Fibroblast of skin of left quadriceps (primary cell): Measurements from ENCODE around the gene OR2J3.
"Not testable (repeated sequence)": the region's sequence is repeated elsewhere in the genome, so short reads cannot be mapped to it uniquely, and the experiment has no call there.

Experiments used
- DNase-seq, 2 experiments: peaks; one replicate each; pipeline ENCODE4 v3.0.0-alpha.2; 2013; ENCODE audit warnings: low read depth in 2 of 2

The OR2J3 gene

DNA sequence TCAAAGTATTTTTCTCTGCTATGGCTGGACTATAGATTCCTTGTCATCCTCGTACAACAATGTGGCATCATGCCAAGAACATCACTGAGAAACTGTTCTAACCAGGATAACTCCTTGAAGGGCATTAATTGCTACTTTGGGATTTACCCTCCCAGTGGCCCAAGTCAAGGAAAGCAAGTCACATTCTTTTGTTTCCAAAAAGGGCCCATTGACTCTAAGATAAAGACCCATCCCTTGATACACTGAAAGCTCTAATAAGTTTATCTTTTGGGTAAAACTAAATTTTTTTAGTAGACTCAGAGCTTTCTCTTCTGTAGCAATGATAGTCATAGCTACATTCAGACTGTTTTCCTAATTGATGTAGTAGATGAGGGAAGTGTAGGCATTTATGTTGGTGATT lies at the start of gene OR2J3:
OR2J3 (plus strand) TSS at position 301 of the 400 bp plus-strand sequence. CDS start 3,833 bp downstream, outside the sequence.
- DNase-seq: no peak

GRCh38 chr6:29071831-29072723 lies 35.8 kb upstream of the OR2J3 start:
- DNase-seq: no peak

- no peak for DNase-seq
Observed at GRCh38 chr6:29079203-29079602, 28.7 kb upstream of the OR2J3 start.

GRCh38 chr6:29081312-29081711 lies 26.5 kb upstream of the OR2J3 start:
- DNase-seq: no peak

GRCh38 chr6:29082457-29082856 lies 25.4 kb upstream of the OR2J3 start:
- DNase-seq: no peak

GRCh38 chr6:29087213-29087612 lies 20.6 kb upstream of the OR2J3 start, which contains the start of gene OR2B3:
Gene OR2B3, minus strand, starts transcription at chr6:29087313. Its CDS starts 65 bp downstream, at chr6:29087248.
- no peak for DNase-seq

DNA sequence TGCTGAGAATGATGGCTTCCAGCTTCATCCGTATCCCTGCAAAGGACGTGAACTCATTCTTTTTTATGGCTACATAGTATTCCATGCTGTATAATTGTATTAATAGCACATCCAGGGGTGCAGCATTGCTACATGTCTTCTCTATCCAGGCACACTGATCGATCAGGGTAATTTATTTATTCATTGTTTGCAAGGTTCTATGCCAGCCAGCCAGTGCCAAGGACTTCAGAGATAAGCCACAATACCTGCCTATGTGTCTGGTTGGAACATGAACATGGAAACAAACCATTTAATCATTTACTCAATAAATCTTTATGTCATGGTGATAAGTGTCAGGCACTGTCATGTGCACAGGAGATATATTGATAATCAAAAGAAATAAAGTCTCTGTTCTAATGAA lies 14.9 kb upstream of the OR2J3 start:
- DNase-seq: no peak

- DNase-seq: no peak
Observed at GRCh38 chr6:29097803-29098202, 10.1 kb upstream of the OR2J3 start.

DNA sequence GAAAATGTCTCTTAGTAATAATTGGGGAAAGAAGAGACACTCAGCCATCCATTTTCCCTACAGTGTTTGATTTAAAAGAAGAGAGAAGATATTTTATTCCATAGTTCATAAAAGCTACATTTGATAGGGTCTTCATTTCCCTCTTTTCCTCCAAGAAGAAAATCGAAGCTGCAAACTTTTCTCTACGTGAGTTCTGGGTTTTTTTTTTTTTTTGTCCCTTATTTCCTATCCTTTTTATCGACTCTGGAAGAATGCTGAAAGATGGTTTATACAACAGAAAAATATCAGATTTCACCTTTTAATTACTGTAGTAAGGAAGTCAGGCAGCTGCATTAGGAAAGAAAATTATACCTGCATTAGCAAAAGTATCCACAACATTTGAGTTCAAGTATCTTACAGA lies 8.7 kb upstream of the OR2J3 start, which contains the start of gene OR2J1:
OR2J1 (plus strand) TSS at position 301 of the 400 bp plus-strand sequence. CDS start 1,453 bp downstream, outside the sequence.
- no peak for DNase-seq

DNA sequence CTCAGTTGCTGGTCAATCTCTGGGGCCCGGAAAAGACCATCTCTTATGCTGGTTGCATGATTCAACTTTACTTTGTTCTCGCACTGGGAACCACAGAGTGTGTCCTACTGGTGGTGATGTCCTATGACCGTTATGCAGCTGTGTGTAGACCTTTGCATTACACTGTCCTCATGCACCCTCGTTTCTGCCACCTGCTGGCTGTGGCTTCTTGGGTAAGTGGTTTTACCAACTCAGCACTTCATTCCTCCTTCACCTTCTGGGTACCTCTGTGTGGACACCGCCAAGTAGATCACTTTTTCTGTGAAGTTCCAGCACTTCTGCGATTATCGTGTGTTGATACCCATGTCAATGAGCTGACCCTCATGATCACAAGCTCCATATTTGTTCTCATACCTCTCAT lies 4.3 kb downstream of the OR2J3 start:
- no peak for DNase-seq

GRCh38 chr6:29114964-29115363 lies 7.1 kb downstream of the OR2J3 start:
- not testable (repeated sequence) for DNase-seq

DNA sequence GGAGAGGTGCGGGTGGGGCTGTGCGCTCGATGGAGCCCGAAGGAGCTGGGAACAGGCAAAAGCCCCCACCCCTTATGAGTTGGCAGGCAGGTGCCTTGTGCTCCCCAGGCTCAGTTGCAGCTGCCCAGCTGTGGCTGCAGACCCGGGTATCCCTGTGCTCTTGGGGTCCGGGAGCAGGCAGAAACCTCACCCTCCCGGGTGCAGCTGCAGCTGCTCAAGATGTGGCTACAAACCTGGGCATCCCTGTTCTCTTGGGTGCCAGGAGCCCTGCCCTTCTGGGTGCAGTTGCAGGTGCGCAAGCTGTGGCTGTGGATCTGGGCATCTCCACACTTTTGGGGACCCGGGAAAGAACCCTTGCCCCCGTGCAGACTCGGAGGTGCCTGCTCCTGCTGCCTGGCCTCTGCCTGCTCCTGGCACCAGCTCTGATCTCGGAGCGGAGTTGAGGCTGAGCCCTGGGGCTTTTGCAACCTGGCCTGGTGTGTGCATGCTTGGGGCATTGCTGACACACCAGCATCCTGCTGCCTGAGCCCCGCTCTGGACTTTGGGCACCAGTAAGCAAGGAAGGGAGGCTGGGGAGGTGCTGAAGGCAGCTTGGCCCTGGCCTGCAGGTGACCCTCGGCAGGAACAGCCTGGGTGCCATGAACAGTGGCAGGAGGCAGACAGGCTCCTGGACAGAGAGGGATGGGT lies 21.6 kb downstream of the OR2J3 start:
- DNase-seq: no peak

DNA sequence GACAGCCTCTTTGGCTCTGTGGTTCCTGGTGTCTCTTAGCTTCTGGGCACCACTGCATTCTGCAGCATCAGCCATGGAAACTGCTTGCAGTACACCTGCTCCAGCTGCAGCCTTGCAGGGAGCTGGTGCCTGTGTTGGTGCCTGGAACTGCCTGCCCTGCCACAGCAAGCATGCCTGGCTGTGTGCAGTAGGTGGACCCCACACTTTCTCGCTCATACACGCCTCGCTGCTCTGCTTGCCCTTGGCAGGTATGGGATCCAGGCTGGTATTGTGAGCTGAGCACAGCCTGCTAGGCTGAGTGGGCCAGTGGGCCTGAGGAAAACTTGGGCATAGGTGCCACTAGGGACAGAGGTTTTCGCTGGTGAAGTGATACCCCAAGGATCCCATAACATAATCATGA lies 22.8 kb downstream of the OR2J3 start:
- DNase-seq: no peak

DNA sequence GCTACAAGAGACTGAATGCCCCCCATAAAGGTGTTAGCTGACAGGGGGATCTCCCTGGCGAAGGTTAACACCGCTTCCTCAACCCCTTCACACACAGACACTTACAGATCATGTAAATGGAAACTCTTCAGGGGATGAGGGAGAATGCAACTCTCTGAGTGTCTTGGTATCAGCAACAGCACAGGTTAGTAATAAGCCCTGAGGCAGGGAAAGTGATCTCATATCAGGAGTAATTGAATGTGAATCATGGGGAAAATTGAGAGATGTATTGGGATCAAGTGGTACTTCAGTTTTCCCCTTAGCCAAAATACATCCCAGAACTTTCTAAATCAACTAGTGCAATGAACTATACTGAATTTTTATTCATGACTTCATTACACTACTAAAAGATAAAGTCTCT lies 23.8 kb downstream of the OR2J3 start:
- no peak for DNase-seq

GRCh38 chr6:29137724-29138123 lies 29.9 kb downstream of the OR2J3 start:
- DNase-seq: no peak

DNA sequence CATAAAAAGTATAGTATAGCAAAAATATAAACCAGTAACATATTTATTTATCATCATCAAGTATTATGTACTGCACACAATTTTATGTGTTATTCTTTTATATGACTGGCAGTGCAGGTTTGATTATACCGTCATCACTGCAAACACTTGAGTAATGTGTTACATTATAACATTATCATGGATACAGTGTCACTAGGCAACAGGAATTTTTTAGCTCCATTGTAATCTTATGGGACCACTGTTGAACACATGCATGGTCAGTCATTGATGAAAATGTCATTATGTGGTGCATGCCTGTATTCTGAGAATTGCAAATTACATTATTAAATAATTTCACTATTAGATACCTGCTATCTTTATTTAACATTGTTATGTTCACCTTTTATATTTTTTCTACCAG lies 33.7 kb downstream of the OR2J3 start:
- no peak for DNase-seq

- DNase-seq: no peak
Observed at GRCh38 chr6:29142309-29142708, 34.5 kb downstream of the OR2J3 start.

GRCh38 chr6:29146179-29146578 lies 38.3 kb downstream of the OR2J3 start:
- DNase-seq: no peak

- DNase-seq: no peak
Observed at GRCh38 chr6:29147074-29147473, 39.2 kb downstream of the OR2J3 start.

- not testable (repeated sequence) for DNase-seq
Observed at GRCh38 chr6:29149444-29149843, 41.6 kb downstream of the OR2J3 start.

GRCh38 chr6:29153083-29153482 lies 45.2 kb downstream of the OR2J3 start:
- DNase-seq: no peak

DNA sequence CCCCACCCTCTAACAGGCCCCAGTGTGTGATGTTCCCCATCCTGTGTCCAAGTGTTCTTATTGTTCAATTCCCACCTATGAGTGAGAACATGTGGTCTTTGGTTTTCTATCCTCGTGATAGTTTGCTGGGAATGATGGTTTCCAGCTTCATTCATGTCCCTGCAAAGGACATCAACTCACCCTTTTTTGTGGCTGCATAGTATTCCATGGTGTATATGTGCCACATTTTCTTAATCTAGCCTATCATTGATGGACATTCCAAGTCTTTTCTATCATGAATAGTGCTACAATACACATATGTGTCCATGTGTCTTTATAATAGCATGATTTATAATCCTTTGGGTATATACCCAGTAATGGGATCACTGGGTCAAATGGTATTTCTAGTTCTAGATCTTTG lies 47.3 kb downstream of the OR2J3 start:
- not testable (repeated sequence) for DNase-seq

- DNase-seq: not testable (repeated sequence)
Observed at GRCh38 chr6:29159922-29160321, 52.1 kb downstream of the OR2J3 start.
